ENCODE data around the gene SCN1A.
A peak's percentile ranks its signal among the peaks of the same experiment; 100 is the strongest.

Gene SCN1A

GRCh38 chr2:166134252-166135151, 6.7 kb upstream of the SCN1A start:
- H3K27ac Mint-ChIP-seq: no peak overlapping the region
- H3K36me3 Mint-ChIP-seq (ENCODE audit: low read depth): no peaks in the 10 kb centered on the region
- peaks cover 7% of the 10 kb centered on the region for H3K9me3 Mint-ChIP-seq

GRCh38 chr2:166133653-166134052, 5.8 kb upstream of the SCN1A start:
- Mint-ChIP-seq H3K9me3 (no peaks in the 10 kb centered on the region), H3K4me1 (no peaks in the 10 kb centered on the region), H3K27ac (no peak overlapping the region), H3K36me3 (ENCODE audit: low read depth) (no peaks in the 10 kb centered on the region), H3K4me3 (no peak overlapping the region), H3K27me3 (ENCODE audit: low read depth, poor library complexity) (peaks cover 10% of the 10 kb centered on the region)
- no peak for DNase-seq
- no peak for TF ChIP-seq CTCF (IDR thresholded peaks at IDR 0.05)

More at GRCh38 chr2:166134252-166135151, 6.7 kb upstream of the SCN1A start:
- H3K27me3 Mint-ChIP-seq (ENCODE audit: low read depth, poor library complexity): peaks cover 10% of the 10 kb centered on the region
- DNase-seq: no peak
- H3K4me1 Mint-ChIP-seq: no peaks in the 10 kb centered on the region
- no peak for TF ChIP-seq CTCF (IDR thresholded peaks at IDR 0.05)
- no peak overlapping the region for H3K4me3 Mint-ChIP-seq

- Mint-ChIP-seq H3K4me3 (no peak overlapping the region), H3K27me3 (ENCODE audit: low read depth, poor library complexity) (peaks cover 5% of the 10 kb centered on the region), H3K4me1 (peaks cover 6% of the 10 kb centered on the region), H3K27ac (no peak overlapping the region), H3K9me3 (no peaks in the 10 kb centered on the region), H3K36me3 (ENCODE audit: low read depth) (no peaks in the 10 kb centered on the region)
- DNase-seq: no peak
- peak; percentile 15 for TF ChIP-seq CTCF (IDR thresholded peaks at IDR 0.05)
Measured at GRCh38 chr2:166128156-166128505, 311 bp upstream of the SCN1A start.

- no peak overlapping the region for H3K4me3 Mint-ChIP-seq
- no peak for TF ChIP-seq CTCF (IDR thresholded peaks at IDR 0.05)
- peaks cover 6% of the 10 kb centered on the region for H3K4me1 Mint-ChIP-seq
- no peaks in the 10 kb centered on the region for H3K36me3 Mint-ChIP-seq (ENCODE audit: low read depth)
- H3K9me3 Mint-ChIP-seq: no peaks in the 10 kb centered on the region
- DNase-seq: no peak
- peaks cover 5% of the 10 kb centered on the region for H3K27me3 Mint-ChIP-seq (ENCODE audit: low read depth, poor library complexity)
- H3K27ac Mint-ChIP-seq: no peak overlapping the region
Measured at GRCh38 chr2:166126007-166126639, 1.7 kb downstream of the SCN1A start.

GRCh38 chr2:166125557-166125956, 2.3 kb downstream of the SCN1A start:
- peaks cover 3% of the 10 kb centered on the region for H3K27me3 Mint-ChIP-seq (ENCODE audit: low read depth, poor library complexity)
- no peaks in the 10 kb centered on the region for H3K36me3 Mint-ChIP-seq (ENCODE audit: low read depth)
- H3K4me1 Mint-ChIP-seq: peaks cover 6% of the 10 kb centered on the region
- no peak overlapping the region for H3K27ac Mint-ChIP-seq
- no peaks in the 10 kb centered on the region for H3K9me3 Mint-ChIP-seq
- DNase-seq: no peak
- no peak overlapping the region for H3K4me3 Mint-ChIP-seq
- TF ChIP-seq CTCF (IDR thresholded peaks at IDR 0.05): no peak

Measured in nephron progenitor cell (in vitro differentiated cells).